Right ventricle myocardium superior (tissue), 1 donor: Measurements from ENCODE around the gene PTPRA. TPM values are rescaled to one million over a fixed set of nuclear protein-coding genes. Genes with fewer than 3 reads are reported as not detected.

Experiments used
- ATAC-seq: fragments of 200-7000 bp; cut with Tn5 transposase; one replicate; pipeline ENCODE4 v1.9.1; 2020; ENCODE audit warnings: mild to moderate bottlenecking; ENCODE audit not compliant: poor library complexity
- DNase-seq: peaks from one replicate; pipeline ENCODE4 v3.0.0-alpha.2; 2020
- intact Hi-C: fragments of 100-400 bp; cut with DNase I; formaldehyde crosslinking; loops from one replicate; pipeline ENCODE4 v1.11.2; 2022
- total RNA-seq: library from RNA; stranded (reverse); fragmentation: NEBNext Ultra II Directional; extraction: Animal tissue kit (Norgen Biotek cat#: 25700); gene quantifications from one replicate; pipeline ENCODE4 v1.2.1, GENCODE V29; 2021
- donor health status: DM: no; HTN: yes; CAD: no; lungs with severe emphysema.

PTPRA gene
- total RNA-seq, 1 donor from 2014 or later = 24.2 TPM

DNA sequence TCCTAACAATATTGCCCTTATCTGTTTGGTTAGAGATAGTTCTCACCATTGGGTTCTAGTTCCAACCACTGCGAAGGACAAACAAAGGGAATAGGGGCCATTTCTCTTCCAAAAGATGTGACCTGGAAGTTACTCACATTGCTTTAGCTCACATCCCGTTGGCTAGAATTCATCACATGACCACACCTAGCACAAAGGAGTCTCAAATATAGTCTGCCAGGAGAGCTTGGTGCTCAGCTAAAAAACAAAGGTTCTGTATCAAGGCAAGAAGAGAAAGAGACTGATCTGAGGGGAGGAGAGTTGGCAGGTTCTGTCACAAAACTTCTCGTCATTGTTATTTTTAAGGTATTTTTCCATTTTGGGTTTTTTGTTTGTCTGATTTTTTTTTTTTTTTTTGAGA lies 100.3 kb downstream of the PTPRA start:
- intact Hi-C loops = no loop called here
- ATAC-seq = no peak
- no peak for DNase-seq

DNA sequence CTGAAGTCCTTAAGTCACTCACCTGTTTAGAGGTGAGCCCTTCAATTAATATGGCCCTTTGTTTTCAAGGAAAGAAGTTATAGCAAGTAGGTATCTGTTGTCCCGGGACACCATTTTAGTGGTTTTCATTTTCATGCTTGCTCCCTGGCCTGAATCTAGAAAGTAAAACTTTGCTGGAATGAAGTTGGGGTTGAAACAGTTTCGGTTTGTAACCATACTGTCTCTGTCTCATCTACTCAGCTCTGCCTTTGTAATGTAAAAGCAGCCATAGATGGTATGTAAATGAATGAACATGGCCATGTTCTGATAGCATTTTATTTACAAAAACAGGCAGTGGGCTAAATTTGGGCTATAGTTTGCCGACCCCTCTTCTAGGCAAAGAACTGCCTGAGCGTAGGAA lies 105.2 kb downstream of the PTPRA start:
- ATAC-seq (no peak), DNase-seq (no peak)
- intact Hi-C loops = no loop called here

- ATAC-seq (no peak), DNase-seq (no peak)
- intact Hi-C loops = no loop called here
Observed at GRCh38 chr20:2981646-2982045, 108.4 kb downstream of the PTPRA start.

DNA sequence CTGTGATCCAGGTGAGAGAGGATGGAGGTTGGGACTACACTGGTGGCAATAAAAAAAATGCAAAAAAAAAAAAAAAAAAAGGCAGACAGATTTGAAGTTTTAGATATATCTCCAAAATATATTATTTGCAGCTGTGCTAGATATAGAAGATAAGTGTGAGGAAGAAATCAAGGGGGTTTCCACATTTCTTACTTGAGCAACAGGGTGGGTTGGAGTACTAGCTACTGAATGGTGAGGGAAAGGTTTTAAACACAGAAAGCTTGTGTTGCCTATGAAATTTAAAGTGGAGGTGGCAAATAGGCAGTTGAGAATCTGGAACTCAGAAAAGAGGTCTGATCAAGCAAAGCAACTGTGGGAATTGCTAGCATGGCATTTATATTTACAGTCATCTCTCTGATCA lies 110.2 kb downstream of the PTPRA start:
- intact Hi-C loops = no loop called here
- DNase-seq = no peak
- no peak for ATAC-seq

- intact Hi-C loops = no loop called here
- DNase-seq (no peak), ATAC-seq (no peak)
Observed at GRCh38 chr20:2984028-2984501, 110.8 kb downstream of the PTPRA start.

- ATAC-seq (no peak), DNase-seq (no peak)
Observed at GRCh38 chr20:2984956-2985661, 111.8 kb downstream of the PTPRA start.

DNA sequence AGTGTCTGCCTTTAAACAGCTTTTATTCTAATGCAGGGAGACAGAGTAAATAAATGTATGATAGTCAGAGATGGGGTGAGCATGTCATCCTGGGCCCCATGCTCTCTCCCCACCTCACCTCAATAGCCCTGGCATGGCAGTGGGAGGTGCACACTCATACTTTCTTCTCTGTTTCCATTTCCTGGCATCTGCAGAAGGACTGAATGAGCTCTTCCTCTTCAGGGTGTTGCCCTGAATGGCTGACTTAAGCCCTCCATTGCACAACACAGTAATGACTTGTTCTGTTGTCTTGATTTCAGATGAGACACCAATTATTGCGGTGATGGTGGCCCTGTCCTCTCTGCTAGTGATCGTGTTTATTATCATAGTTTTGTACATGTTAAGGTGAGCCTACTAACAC lies 113.2 kb downstream of the PTPRA start:
- peak; percentile 48 for ATAC-seq
- intact Hi-C loops = no loop called here

More at GRCh38 chr20:2984956-2985661, 111.8 kb downstream of the PTPRA start:
- intact Hi-C loops = no loop called here

GRCh38 chr20:2987861-2988260 lies 114.6 kb downstream of the PTPRA start:
- ATAC-seq (no peak), DNase-seq (no peak)
- intact Hi-C loops = no loop called here

More for the DNA sequence above, 113.2 kb downstream of the PTPRA start:
- no peak for DNase-seq

GRCh38 chr20:2991532-2991931 lies 118.3 kb downstream of the PTPRA start:
- intact Hi-C loops = no loop called here

DNA sequence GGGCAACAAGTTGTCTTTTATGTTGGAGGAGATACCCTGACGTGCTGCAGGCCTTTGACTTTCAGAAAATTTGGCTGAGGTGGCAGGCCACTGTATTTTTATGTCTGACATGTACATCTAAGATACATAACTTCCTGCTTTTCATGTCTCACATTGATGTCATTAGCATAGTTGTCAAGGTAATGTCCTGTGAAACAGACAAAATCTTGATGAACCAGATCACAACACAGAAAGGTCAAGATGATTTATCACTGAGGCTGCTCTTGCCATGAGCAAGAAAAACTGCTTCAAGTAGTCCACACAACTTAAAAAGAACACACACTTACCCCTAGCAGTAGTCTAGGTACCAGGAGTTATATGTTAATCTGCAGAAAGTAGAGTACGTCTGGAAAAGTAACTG lies 120.0 kb downstream of the PTPRA start:
- ATAC-seq = no peak
- intact Hi-C loops = no loop called here

More at GRCh38 chr20:2991532-2991931, 118.3 kb downstream of the PTPRA start:
- ATAC-seq (no peak), DNase-seq (no peak)

GRCh38 chr20:2995796-2996195 lies 122.5 kb downstream of the PTPRA start:
- intact Hi-C loops = no loop called here
- no peak for ATAC-seq

More for the DNA sequence above, 120.0 kb downstream of the PTPRA start:
- no peak for DNase-seq

GRCh38 chr20:2998728-2999127 lies 125.4 kb downstream of the PTPRA start:
- intact Hi-C loops = no loop called here
- ATAC-seq (no peak), DNase-seq (no peak)

More at GRCh38 chr20:2995796-2996195, 122.5 kb downstream of the PTPRA start:
- no peak for DNase-seq

- peak; percentile 83 for ATAC-seq
- intact Hi-C loops = loop anchor here (5.0 kb wide), 1 partner anchor 244 kb away; no protein-coding TSS in a partner anchor
- DNase-seq = no peak
Observed at GRCh38 chr20:3000852-3001523, 127.7 kb downstream of the PTPRA start.

GRCh38 chr20:3003416-3003815 lies 130.1 kb downstream of the PTPRA start:
- DNase-seq (no peak), ATAC-seq (no peak)
- intact Hi-C loops = loop anchor here (5.0 kb wide), 1 partner anchor 246 kb away; no protein-coding TSS in a partner anchor

- intact Hi-C loops = no loop called here
- ATAC-seq (no peak), DNase-seq (no peak)
Observed at GRCh38 chr20:3010985-3011723, 137.9 kb downstream of the PTPRA start.

DNA sequence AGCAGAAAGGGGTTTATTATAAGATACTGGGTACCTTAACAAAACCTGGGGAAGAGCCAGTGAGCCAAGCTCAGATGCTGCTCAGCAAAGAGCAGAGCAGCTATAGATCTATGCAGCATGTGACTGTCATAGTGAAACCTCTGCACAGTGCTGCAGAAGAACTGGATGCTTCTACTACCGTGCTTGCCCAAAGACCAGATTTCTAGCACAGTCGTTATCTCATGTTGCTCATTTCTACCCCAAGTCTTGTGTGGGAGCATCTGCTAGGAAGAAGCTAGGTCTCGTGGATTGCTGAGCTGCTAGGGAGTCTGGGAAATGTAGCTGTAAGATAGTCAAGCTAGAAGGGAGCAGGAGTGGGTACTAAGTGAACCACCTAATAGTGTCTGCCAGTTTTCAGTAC lies 138.5 kb downstream of the PTPRA start:
- intact Hi-C loops = no loop called here
- no peak for ATAC-seq
- no peak for DNase-seq

DNA sequence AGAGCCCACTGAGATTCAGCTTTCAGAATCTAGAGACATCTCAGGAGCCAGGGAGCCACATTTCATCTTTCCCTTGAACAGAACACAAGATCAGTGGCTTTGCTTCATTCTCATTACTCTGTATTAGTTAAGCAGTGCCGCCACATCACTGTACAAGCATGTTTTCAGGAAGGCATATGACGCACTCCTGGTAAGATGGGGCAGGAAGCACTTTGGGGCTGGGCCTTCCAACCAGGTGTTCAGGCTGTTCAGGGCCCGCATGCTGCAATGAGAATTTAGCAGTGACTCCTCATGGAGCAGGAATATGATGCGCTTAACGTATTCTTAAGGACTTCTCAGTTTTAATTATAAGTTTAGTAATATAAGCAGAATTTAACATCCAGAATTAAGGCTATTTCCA lies 140.5 kb downstream of the PTPRA start:
- DNase-seq (no peak), ATAC-seq (no peak)
- intact Hi-C loops = no loop called here

DNA sequence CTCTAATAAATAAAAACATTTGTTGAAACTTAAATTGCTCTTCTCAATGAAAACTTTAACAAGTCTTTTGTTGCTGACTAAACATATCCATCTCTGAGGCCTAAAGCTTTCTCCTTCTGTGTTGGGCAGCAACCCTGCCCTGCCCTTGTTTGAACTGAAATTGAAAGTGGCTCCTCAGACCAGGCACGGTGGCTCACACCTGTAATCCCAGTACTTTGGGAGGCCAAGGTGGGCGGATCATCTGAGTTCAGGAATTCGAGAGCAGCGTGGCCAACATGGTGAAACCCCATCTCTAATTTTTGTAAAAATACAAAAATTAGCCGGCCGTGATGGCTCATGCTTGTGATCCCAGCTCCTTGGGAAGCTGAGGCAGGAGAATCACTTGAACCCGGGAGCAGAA lies 140.9 kb downstream of the PTPRA start:
- no peak for ATAC-seq
- intact Hi-C loops = no loop called here
- no peak for DNase-seq

DNA sequence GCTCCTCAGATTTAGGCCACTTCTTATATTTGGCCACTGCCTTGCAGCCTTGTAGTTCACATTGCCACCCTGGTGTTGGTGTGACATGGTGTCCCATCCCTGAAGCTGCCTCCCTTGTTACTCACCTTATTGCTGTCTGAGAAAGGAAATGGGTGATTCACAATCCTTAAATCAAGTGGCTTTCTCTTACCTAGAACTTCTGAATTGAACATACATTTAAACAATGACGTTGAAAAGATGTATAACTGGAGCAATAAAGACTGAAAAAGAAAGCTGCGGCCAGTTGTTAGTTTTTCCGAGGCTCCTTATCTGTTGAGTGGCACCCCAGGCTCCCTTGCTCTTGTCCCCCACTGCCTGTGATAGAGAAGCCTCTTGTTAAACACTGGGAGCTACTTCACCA lies 141.4 kb downstream of the PTPRA start:
- DNase-seq (no peak), ATAC-seq (no peak)
- intact Hi-C loops = no loop called here
